ENCODE measurements around the gene GSK3A. TPM values are rescaled to one million over a fixed set of nuclear protein-coding genes. Genes with fewer than 3 reads are reported as not detected.
A peak's percentile ranks its signal among the peaks of the same experiment; 100 is the strongest.

The GSK3A gene
- total RNA-seq, 4 donors from 2014 or later, result 24.7 to 34.5 (median 28.3) TPM

DNA sequence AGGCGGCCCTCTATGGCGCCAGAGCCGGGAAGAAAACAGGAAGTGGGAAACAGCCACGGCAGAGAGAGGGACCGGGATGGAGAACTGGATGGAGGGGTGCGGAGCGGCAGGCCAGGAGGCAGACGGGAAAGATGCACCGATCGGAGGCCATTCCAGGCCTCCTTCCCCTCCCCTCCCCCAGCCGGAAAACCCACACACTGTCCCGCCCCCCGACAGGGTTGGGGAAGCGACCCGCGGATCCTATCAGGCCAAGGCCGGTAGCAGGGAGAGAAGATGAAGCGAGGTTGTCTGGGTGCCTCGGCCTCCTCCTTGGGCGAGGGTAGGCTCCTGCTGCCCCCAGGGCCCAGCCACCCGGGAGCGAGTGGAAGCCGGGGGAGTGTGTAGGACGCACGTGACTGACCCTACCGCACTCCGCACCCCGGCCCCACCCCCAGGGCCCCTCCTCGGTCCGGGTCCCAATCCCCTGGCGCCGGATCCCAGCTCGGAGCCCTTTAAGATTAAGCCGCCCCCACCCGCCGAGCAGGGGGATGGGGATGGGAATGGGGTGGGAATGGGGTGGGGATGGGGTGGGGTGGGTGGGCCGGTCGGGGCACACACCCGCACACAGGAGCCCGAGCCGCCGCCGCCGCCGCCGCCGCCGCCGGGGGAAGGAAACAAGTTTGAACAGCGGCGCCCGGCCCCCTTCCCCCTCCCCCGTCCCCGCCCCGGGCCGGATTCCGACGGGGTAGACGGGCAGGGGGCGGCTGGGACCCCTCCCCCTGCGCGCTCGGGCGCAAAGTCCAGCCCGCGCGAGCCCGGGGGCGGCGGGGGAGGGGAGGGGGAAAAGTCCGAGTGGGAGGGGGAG lies 11.1 kb upstream of the GSK3A start:
- Histone ChIP-seq H3K9me3 (no peaks in the 10 kb centered on the region), H3K27me3 (no peaks in the 10 kb centered on the region), H3K27ac (peak overlapping the region; percentile 98 to 100 (median 100)), H3K4me3 (peak overlapping the region; percentile 88 to 99 (median 96)), H3K36me3 (peaks cover 0 to 20% (median 0%) of the 10 kb centered on the region in 3 donors), H3K4me1 (peaks cover 0 to 64% (median 37%) of the 10 kb centered on the region in 4 donors)
- 1% methylated on average over 31 to 39 of the region's 71 CpGs for WGBS, 2 donors
- TF ChIP-seq POLR2A (IDR thresholded peaks at IDR 0.05) (no peak), EP300 (IDR thresholded peaks at IDR 0.05) (peak in 1 of 2 donors; percentile 26)
- DNase-seq (ENCODE audit: low spot score in 2 of 2), result peak in 1 of 2 donors; percentile 57

- peaks cover 0 to 29% (median 0%) of the 10 kb centered on the region in 3 donors for H3K36me3 ChIP-seq
- WGBS, 2 donors, result 1 to 2% methylated on average over 27 of the region's 27 CpGs
- no peaks in the 10 kb centered on the region for H3K27me3 ChIP-seq
- no peaks in the 10 kb centered on the region for H3K9me3 ChIP-seq
- H3K4me3 ChIP-seq, result peak overlapping the region; percentile 88 to 99 (median 96)
- peak overlapping the region; percentile 98 to 100 (median 100) for H3K27ac ChIP-seq
- peaks cover 0 to 72% (median 40%) of the 10 kb centered on the region in 4 donors for H3K4me1 ChIP-seq
- TF ChIP-seq EP300 (IDR thresholded peaks at IDR 0.05), result peak in 1 of 2 donors; percentile 79
- peak in 1 of 2 donors; percentile 57 for TF ChIP-seq POLR2A (IDR thresholded peaks at IDR 0.05)
- TF ChIP-seq CTCF (IDR thresholded peaks at IDR 0.05), result peak in 1 of 5 experiments; percentile 24
- peak in 1 of 2 donors; percentile 63 for DNase-seq (ENCODE audit: low spot score in 2 of 2)
Observed at GRCh38 chr19:42252365-42253244, 10.2 kb upstream of the GSK3A start.

DNA sequence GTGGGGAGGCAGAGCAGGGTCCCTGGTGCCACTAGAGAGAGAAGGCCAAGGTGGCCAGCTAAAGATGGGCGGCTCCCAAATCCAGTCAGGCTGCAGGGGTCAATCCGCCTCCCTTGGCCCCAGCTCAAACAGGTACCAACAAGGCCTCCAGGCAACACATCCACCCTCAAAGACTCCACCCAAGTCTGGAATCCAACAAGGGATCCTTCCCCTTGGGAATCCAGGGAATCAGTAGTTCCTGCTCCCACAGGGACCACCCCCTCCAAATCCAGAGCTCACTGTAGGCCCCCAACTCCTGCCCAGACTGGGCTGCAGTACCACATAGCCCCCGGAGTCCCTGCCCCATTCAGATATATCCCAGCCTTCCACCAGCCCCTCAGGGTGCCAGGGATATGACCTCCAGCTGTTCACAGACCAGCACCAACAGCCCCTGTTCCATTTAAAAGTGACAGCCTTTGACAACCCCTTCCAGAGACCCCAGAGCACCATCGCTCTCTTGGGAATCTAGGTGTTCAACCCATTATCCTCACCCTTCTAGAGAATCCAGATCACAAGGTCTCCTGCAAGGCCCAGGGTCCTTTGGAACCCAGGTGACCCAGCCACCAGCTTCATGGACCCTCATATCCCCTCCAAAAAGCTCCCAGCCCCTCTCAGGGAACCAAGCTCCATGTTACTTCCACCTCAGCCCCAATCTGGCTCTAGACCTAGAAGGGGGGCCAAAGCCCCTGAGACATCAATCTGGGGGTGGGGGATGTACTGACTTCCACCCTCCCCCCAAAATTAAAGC lies 9.4 kb upstream of the GSK3A start:
- TF ChIP-seq CTCF (IDR thresholded peaks at IDR 0.05) (no peak), EP300 (IDR thresholded peaks at IDR 0.05) (no peak), POLR2A (IDR thresholded peaks at IDR 0.05) (no peak)
- peak overlapping the region; percentile 88 to 99 (median 96) for H3K4me3 ChIP-seq
- no peaks in the 10 kb centered on the region for H3K9me3 ChIP-seq
- peaks cover 0 to 34% (median 0%) of the 10 kb centered on the region in 3 donors for H3K36me3 ChIP-seq
- H3K27me3 ChIP-seq, result no peaks in the 10 kb centered on the region
- WGBS, 2 donors, result 46 to 54% methylated on average over 4 of the region's 4 CpGs
- peak overlapping the region; percentile 98 to 100 (median 100) for H3K27ac ChIP-seq
- H3K4me1 ChIP-seq, result peaks cover 0 to 76% (median 45%) of the 10 kb centered on the region in 4 donors
- no peak for DNase-seq (ENCODE audit: low spot score in 2 of 2)

DNA sequence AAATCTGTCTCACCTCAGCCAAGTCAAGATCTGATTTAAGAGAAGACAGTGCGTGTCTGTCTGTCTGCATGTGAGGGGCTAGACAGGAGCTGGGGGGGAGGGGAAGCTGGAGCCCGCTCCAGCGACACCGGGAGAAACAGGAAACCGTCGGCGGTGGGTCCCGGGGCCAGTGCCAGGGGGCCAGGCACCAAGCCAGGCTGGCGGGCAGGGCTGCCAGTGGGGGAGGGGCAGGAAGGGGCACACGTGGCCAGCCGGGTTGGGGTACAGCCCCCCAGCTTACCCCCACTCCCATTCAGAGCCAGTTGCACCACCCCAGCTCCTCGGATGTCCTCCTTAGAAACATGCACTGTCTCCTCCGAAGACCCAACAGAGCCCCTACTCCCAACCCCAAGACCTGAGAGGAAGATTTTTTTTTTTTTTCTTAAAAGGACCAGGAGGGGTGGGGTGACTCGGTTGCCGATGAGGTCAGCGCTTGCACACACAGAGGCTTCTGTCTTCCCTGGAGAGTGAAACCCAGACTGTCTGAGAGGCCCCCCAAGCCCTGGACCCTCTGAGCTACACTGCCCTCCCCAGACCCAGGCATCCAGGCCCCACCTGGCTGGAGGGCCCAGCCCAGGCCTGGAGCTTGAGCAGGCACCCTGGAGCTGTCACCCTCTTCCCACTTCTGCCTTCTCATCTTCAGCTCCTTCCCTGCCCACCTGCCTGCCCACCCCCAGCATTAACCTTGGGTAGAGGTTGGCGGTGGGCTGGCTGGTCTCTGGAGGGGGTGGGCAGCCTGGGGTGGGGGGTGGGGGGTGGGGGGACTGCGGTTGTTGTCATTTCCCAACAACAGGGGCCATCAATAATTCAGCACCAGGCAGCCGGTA lies 8.5 kb upstream of the GSK3A start:
- H3K27ac ChIP-seq, result peak overlapping the region; percentile 98 to 100 (median 100)
- 3 to 8% methylated on average over 16 to 18 of the region's 19 CpGs for WGBS, 2 donors
- no peak for DNase-seq (ENCODE audit: low spot score in 2 of 2)
- H3K4me3 ChIP-seq, result peak overlapping the region in 2 of 4 donors; percentile 16 to 88
- H3K36me3 ChIP-seq, result peaks cover 0 to 34% (median 0%) of the 10 kb centered on the region in 3 donors
- TF ChIP-seq POLR2A (IDR thresholded peaks at IDR 0.05), result no peak
- TF ChIP-seq CTCF (IDR thresholded peaks at IDR 0.05), result no peak
- TF ChIP-seq EP300 (IDR thresholded peaks at IDR 0.05), result peak in 1 of 2 donors; percentile 22
- no peaks in the 10 kb centered on the region for H3K9me3 ChIP-seq
- H3K4me1 ChIP-seq, result peaks cover 0 to 77% (median 50%) of the 10 kb centered on the region in 4 donors
- H3K27me3 ChIP-seq, result no peaks in the 10 kb centered on the region
